ENCODE data around the gene NDUFA7. TPM values are rescaled to one million over a fixed set of nuclear protein-coding genes. Genes with fewer than 3 reads are reported as not detected.

Gene NDUFA7
- total and polyA plus RNA-seq, 2 of the 13 experiments (the other 11 are each of a cell fraction or from before 2014, with no cell fraction given): 64.5 to 71.5 TPM

- TF ChIP-seq RBM39 (IDR thresholded peaks at IDR 0.05; ENCODE audit: low read depth, low read length, poor library complexity, severe bottlenecking): peak; percentile 68
- peak; percentile 38; the same call in 1 of the 2 replicates for TF ChIP-seq KLF9 (CRISPR knock-in tag; IDR thresholded peaks at IDR 0.05; ENCODE audit: low read depth)
- no peak for TF ChIP-seq SCMH1 (CRISPR knock-in tag; IDR thresholded peaks at IDR 0.05; ENCODE audit: borderline replicate concordance)
- TF ChIP-seq NR2C2 (CRISPR knock-in tag; IDR thresholded peaks at IDR 0.05; ENCODE audit: borderline replicate concordance): peak; percentile 73
- TF ChIP-seq ELF3 (CRISPR knock-in tag; IDR thresholded peaks at IDR 0.05): 0 out of 2 replicates have a peak, but pooled peaks have one; percentile 25
- peak; percentile 75; the same call in 1 of the 2 replicates for TF ChIP-seq ZNF878 (CRISPR knock-in tag; IDR thresholded peaks at IDR 0.05)
- peak; percentile 89 for TF ChIP-seq ZNF274 (CRISPR knock-in tag; IDR thresholded peaks at IDR 0.05)
- no peak for TF ChIP-seq SP1 (IDR thresholded peaks at IDR 0.05)
- peak; percentile 49; the same call in 1 of the 2 replicates for TF ChIP-seq SP1 (CRISPR knock-in tag; IDR thresholded peaks at IDR 0.05)
- no peak for TF ChIP-seq SNAPC2 (CRISPR knock-in tag; IDR thresholded peaks at IDR 0.05)
- TF ChIP-seq KDM4B (CRISPR knock-in tag; IDR thresholded peaks at IDR 0.05): peak; percentile 35; the same call in 1 of the 2 replicates
- peak; percentile 92; the same call in 1 of the 2 replicates for TF ChIP-seq ZSCAN5A (CRISPR knock-in tag; IDR thresholded peaks at IDR 0.05; ENCODE audit: borderline replicate concordance)
- peak; percentile 94 for TF ChIP-seq ATF7-NPFF (CRISPR knock-in tag; IDR thresholded peaks at IDR 0.05; ENCODE audit: low read depth)
- TF ChIP-seq ZNF234 (CRISPR knock-in tag; conservative IDR thresholded peaks at IDR 0.05): peak; percentile 95
- 0 out of 2 replicates have a peak, but pooled peaks have one; percentile 48 for TF ChIP-seq ZNF83 (CRISPR knock-in tag; IDR thresholded peaks at IDR 0.05; ENCODE audit: borderline replicate concordance)
- peak; percentile 43; the same call in 1 of the 2 replicates for TF ChIP-seq KLF15 (CRISPR knock-in tag; IDR thresholded peaks at IDR 0.05; ENCODE audit: borderline replicate concordance)
- peak; percentile 93; the same call in 1 of the 2 replicates for TF ChIP-seq ZNF879 (CRISPR knock-in tag; IDR thresholded peaks at IDR 0.05)
- peak; percentile 72; the same call in 1 of the 2 replicates for TF ChIP-seq ZNF740 (CRISPR knock-in tag; IDR thresholded peaks at IDR 0.05)
- TF ChIP-seq FOXA3 (CRISPR knock-in tag; IDR thresholded peaks at IDR 0.05): no peak
- TF ChIP-seq SAP130 (CRISPR knock-in tag; IDR thresholded peaks at IDR 0.05; ENCODE audit: low read depth): peak; percentile 89
Observed at GRCh38 chr19:8307965-8308866, 13.0 kb downstream of the NDUFA7 start, which contains the start of gene CD320 (continued).

All from HepG2 (cell line).